Measurements from ENCODE around the gene ARNT2.
"Not testable (repeated sequence)": the region's sequence is repeated elsewhere in the genome, so short reads cannot be mapped to it uniquely, and the experiment has no call there.

ARNT2 gene

GRCh38 chr15:80507131-80507530, 102.9 kb downstream of the ARNT2 start:
- H3K9me3 ChIP-seq (ENCODE audit: insufficient read depth, low read length) = no peaks in the 10 kb centered on the region
- no peak for DNase-seq (ENCODE audit: low read depth, low spot score)
- no peaks in the 10 kb centered on the region for H3K36me3 ChIP-seq (ENCODE audit: insufficient read depth, insufficient read length, low read length)
- no peak for TF ChIP-seq YY1 (IDR thresholded peaks at IDR 0.05; ENCODE audit: insufficient read depth, insufficient read length)
- TF ChIP-seq ZNF274 (IDR thresholded peaks at IDR 0.05; ENCODE audit: low read depth, low read length) = no peak
- no peak for TF ChIP-seq SUZ12 (IDR thresholded peaks at IDR 0.05; ENCODE audit: extremely low read depth, insufficient read depth, insufficient read length)
- no peak overlapping the region for H3K9ac ChIP-seq (ENCODE audit: insufficient read length, low read depth)
- H3K27me3 ChIP-seq (ENCODE audit: insufficient read depth, insufficient read length) = no peaks in the 10 kb centered on the region
- no peak overlapping the region for H3K4me3 ChIP-seq (ENCODE audit: insufficient read length, low read depth)
- H3K4me1 ChIP-seq (ENCODE audit: insufficient read depth, insufficient read length) = no peaks in the 10 kb centered on the region

- no peak for TF ChIP-seq YY1 (IDR thresholded peaks at IDR 0.05; ENCODE audit: insufficient read depth, insufficient read length)
- no peak for TF ChIP-seq SUZ12 (IDR thresholded peaks at IDR 0.05; ENCODE audit: extremely low read depth, insufficient read depth, insufficient read length)
- no peak for TF ChIP-seq ZNF274 (IDR thresholded peaks at IDR 0.05; ENCODE audit: low read depth, low read length)
- DNase-seq (ENCODE audit: low read depth, low spot score) = no peak
These were observed 103.6 kb downstream of the ARNT2 start for GRCh38 chr15:80507638-80508316.

GRCh38 chr15:80508783-80509182, 104.6 kb downstream of the ARNT2 start:
- Histone ChIP-seq H3K27me3 (ENCODE audit: insufficient read depth, insufficient read length) (no peaks in the 10 kb centered on the region), H3K4me1 (ENCODE audit: insufficient read depth, insufficient read length) (no peaks in the 10 kb centered on the region), H3K9me3 (ENCODE audit: insufficient read depth, low read length) (no peaks in the 10 kb centered on the region), H3K9ac (ENCODE audit: insufficient read length, low read depth) (no peak overlapping the region), H3K4me3 (ENCODE audit: insufficient read length, low read depth) (no peak overlapping the region), H3K36me3 (ENCODE audit: insufficient read depth, insufficient read length, low read length) (no peaks in the 10 kb centered on the region)
- no peak for DNase-seq (ENCODE audit: low read depth, low spot score)
- TF ChIP-seq SUZ12 (IDR thresholded peaks at IDR 0.05; ENCODE audit: extremely low read depth, insufficient read depth, insufficient read length) = no peak
- no peak for TF ChIP-seq ZNF274 (IDR thresholded peaks at IDR 0.05; ENCODE audit: low read depth, low read length)
- no peak for TF ChIP-seq YY1 (IDR thresholded peaks at IDR 0.05; ENCODE audit: insufficient read depth, insufficient read length)

More at GRCh38 chr15:80507638-80508316, 103.6 kb downstream of the ARNT2 start:
- no peak overlapping the region for H3K9ac ChIP-seq (ENCODE audit: insufficient read length, low read depth)
- H3K36me3 ChIP-seq (ENCODE audit: insufficient read depth, insufficient read length, low read length) = no peaks in the 10 kb centered on the region
- H3K9me3 ChIP-seq (ENCODE audit: insufficient read depth, low read length) = no peaks in the 10 kb centered on the region
- no peak overlapping the region for H3K4me3 ChIP-seq (ENCODE audit: insufficient read length, low read depth)
- H3K4me1 ChIP-seq (ENCODE audit: insufficient read depth, insufficient read length) = no peaks in the 10 kb centered on the region
- H3K27me3 ChIP-seq (ENCODE audit: insufficient read depth, insufficient read length) = no peaks in the 10 kb centered on the region

- Histone ChIP-seq H3K9ac (ENCODE audit: insufficient read length, low read depth) (no peak overlapping the region), H3K36me3 (ENCODE audit: insufficient read depth, insufficient read length, low read length) (no peaks in the 10 kb centered on the region), H3K4me3 (ENCODE audit: insufficient read length, low read depth) (no peak overlapping the region), H3K27me3 (ENCODE audit: insufficient read depth, insufficient read length) (no peaks in the 10 kb centered on the region), H3K9me3 (ENCODE audit: insufficient read depth, low read length) (no peaks in the 10 kb centered on the region), H3K4me1 (ENCODE audit: insufficient read depth, insufficient read length) (no peaks in the 10 kb centered on the region)
- TF ChIP-seq SUZ12 (IDR thresholded peaks at IDR 0.05; ENCODE audit: extremely low read depth, insufficient read depth, insufficient read length) (no peak), ZNF274 (IDR thresholded peaks at IDR 0.05; ENCODE audit: low read depth, low read length) (no peak), YY1 (IDR thresholded peaks at IDR 0.05; ENCODE audit: insufficient read depth, insufficient read length) (no peak)
- DNase-seq (ENCODE audit: low read depth, low spot score) = no peak
These were observed 105.6 kb downstream of the ARNT2 start for GRCh38 chr15:80509800-80510199.

GRCh38 chr15:80510985-80511384, 106.8 kb downstream of the ARNT2 start:
- not testable (repeated sequence) for H3K36me3 ChIP-seq (ENCODE audit: insufficient read depth, insufficient read length, low read length); H3K4me1 ChIP-seq (ENCODE audit: insufficient read depth, insufficient read length); H3K4me3 ChIP-seq (ENCODE audit: insufficient read length, low read depth); H3K9me3 ChIP-seq (ENCODE audit: insufficient read depth, low read length); H3K27me3 ChIP-seq (ENCODE audit: insufficient read depth, insufficient read length); H3K9ac ChIP-seq (ENCODE audit: insufficient read length, low read depth); DNase-seq (ENCODE audit: low read depth, low spot score)

- no peak for DNase-seq (ENCODE audit: low read depth, low spot score)
- no peaks in the 10 kb centered on the region for H3K27me3 ChIP-seq (ENCODE audit: insufficient read depth, insufficient read length)
- H3K4me3 ChIP-seq (ENCODE audit: insufficient read length, low read depth) = no peak overlapping the region
- H3K4me1 ChIP-seq (ENCODE audit: insufficient read depth, insufficient read length) = no peaks in the 10 kb centered on the region
- H3K9me3 ChIP-seq (ENCODE audit: insufficient read depth, low read length) = 0 out of 2 replicates have a peak, but pooled peaks cover 8% of the 10 kb centered on the region
- TF ChIP-seq ZNF274 (IDR thresholded peaks at IDR 0.05; ENCODE audit: low read depth, low read length) = no peak
- no peak for TF ChIP-seq YY1 (IDR thresholded peaks at IDR 0.05; ENCODE audit: insufficient read depth, insufficient read length)
- no peak for TF ChIP-seq SUZ12 (IDR thresholded peaks at IDR 0.05; ENCODE audit: extremely low read depth, insufficient read depth, insufficient read length)
- no peaks in the 10 kb centered on the region for H3K36me3 ChIP-seq (ENCODE audit: insufficient read depth, insufficient read length, low read length)
- no peak overlapping the region for H3K9ac ChIP-seq (ENCODE audit: insufficient read length, low read depth)
These were observed 108.8 kb downstream of the ARNT2 start for GRCh38 chr15:80512726-80513660.

GRCh38 chr15:80514071-80514780, 110.0 kb downstream of the ARNT2 start:
- no peak overlapping the region for H3K9ac ChIP-seq (ENCODE audit: insufficient read length, low read depth)
- no peaks in the 10 kb centered on the region for H3K27me3 ChIP-seq (ENCODE audit: insufficient read depth, insufficient read length)
- H3K36me3 ChIP-seq (ENCODE audit: insufficient read depth, insufficient read length, low read length) = no peaks in the 10 kb centered on the region
- TF ChIP-seq ZNF274 (IDR thresholded peaks at IDR 0.05; ENCODE audit: low read depth, low read length) (no peak), YY1 (IDR thresholded peaks at IDR 0.05; ENCODE audit: insufficient read depth, insufficient read length) (no peak), SUZ12 (IDR thresholded peaks at IDR 0.05; ENCODE audit: extremely low read depth, insufficient read depth, insufficient read length) (no peak)
- H3K4me1 ChIP-seq (ENCODE audit: insufficient read depth, insufficient read length) = no peaks in the 10 kb centered on the region
- H3K9me3 ChIP-seq (ENCODE audit: insufficient read depth, low read length) = 0 out of 2 replicates have a peak, but pooled peaks cover 8% of the 10 kb centered on the region
- no peak overlapping the region for H3K4me3 ChIP-seq (ENCODE audit: insufficient read length, low read depth)
- no peak for DNase-seq (ENCODE audit: low read depth, low spot score)

All from NT2/D1 (cell line).